GM23248 (cell line): Measurements from ENCODE around the gene PKIB. TPM values are rescaled to one million over a fixed set of nuclear protein-coding genes. Genes with fewer than 3 reads are reported as not detected.

Experiments used
- DNase-seq: peaks from one replicate; pipeline ENCODE4 v3.0.0-alpha.2; 2015
- H2AFZ ChIP-seq: fragments of 200-600 bp; sonication (generic); 2 replicates; pipeline ENCODE4 v1.6.1; 2016; ENCODE audit warnings: antibody characterized with exemption
- H3F3A ChIP-seq: fragments of 200-600 bp; sonication (generic); 2 replicates; pipeline ENCODE4 v1.6.1; 2016; ENCODE audit warnings: mild to moderate bottlenecking, antibody characterized with exemption, mixed run types; ENCODE audit not compliant: insufficient read depth
- H3K27ac ChIP-seq: fragments of 200-600 bp; sonication (generic); 2 replicates; pipeline ENCODE4 v1.5.1; 2016; ENCODE audit warnings: mild to moderate bottlenecking
- H3K27me3 ChIP-seq: fragments of 200-600 bp; sonication (generic); replicated peaks from 2 replicates; pipeline ENCODE4 v1.6.1; 2016; ENCODE audit warnings: mild to moderate bottlenecking; ENCODE audit not compliant: insufficient read depth
- H3K36me3 ChIP-seq: fragments of 200-600 bp; sonication (generic); 2 replicates; pipeline ENCODE4 v1.6.1; 2016; ENCODE audit warnings: low read depth, mild to moderate bottlenecking
- H3K4me1 ChIP-seq: fragments of 200-600 bp; sonication (generic); 2 replicates; pipeline ENCODE4 v1.6.1; 2016; ENCODE audit warnings: mild to moderate bottlenecking; ENCODE audit not compliant: insufficient read depth
- H3K4me2 ChIP-seq: fragments of 200-600 bp; sonication (generic); one replicate; pipeline ENCODE4 v1.6.1; 2016; ENCODE audit warnings: mild to moderate bottlenecking; ENCODE audit not compliant: unreplicated experiment
- H3K4me3 ChIP-seq: fragments of 200-600 bp; sonication (generic); 2 replicates; pipeline ENCODE4 v1.5.1; 2016; ENCODE audit warnings: mild to moderate bottlenecking
- H3K79me2 ChIP-seq: fragments of 200-600 bp; sonication (generic); 2 replicates; pipeline ENCODE4 v1.6.1; 2016; ENCODE audit warnings: mild to moderate bottlenecking; ENCODE audit not compliant: insufficient read depth
- H3K9ac ChIP-seq: fragments of 200-600 bp; sonication (generic); 2 replicates; pipeline ENCODE4 v1.6.1; 2016; ENCODE audit warnings: mild to moderate bottlenecking
- H3K9me2 ChIP-seq: fragments of 200-600 bp; sonication (generic); 2 replicates; pipeline ENCODE4 v1.6.1; 2016; ENCODE audit warnings: mixed run types, mild to moderate bottlenecking, moderate library complexity; ENCODE audit not compliant: insufficient read depth
- H3K9me3 ChIP-seq: fragments of 200-600 bp; sonication (generic); one replicate; pipeline ENCODE4 v1.6.1; 2017; ENCODE audit warnings: low read depth
- H4K20me1 ChIP-seq: fragments of 200-600 bp; sonication (generic); 2 replicates; pipeline ENCODE4 v1.6.0; 2016; ENCODE audit not compliant: insufficient read depth
- EZH2 ChIP-seq: fragments of 200-600 bp; sonication (generic); IDR thresholded peaks from 2 replicates; pipeline ENCODE4 v1.6.1; 2018; ENCODE audit warnings: antibody characterized with exemption, mild to moderate bottlenecking; ENCODE audit not compliant: insufficient read depth, poor library complexity, severe bottlenecking
- EZH2phosphoT487 ChIP-seq: fragments of 200-600 bp; sonication (generic); IDR thresholded peaks from 2 replicates; pipeline ENCODE4 v1.6.1; 2018; ENCODE audit warnings: antibody characterized with exemption, moderate library complexity, mild to moderate bottlenecking, low read depth; ENCODE audit not compliant: insufficient read depth
- WGBS, 2 experiments: methylation state at CpG; one replicate each; pipeline ENCODE4 v1.1.6; 2015 to 2017; ENCODE audit warnings: low lambda C conversion rate in 2 of 2, low coverage in 1 of 2; ENCODE audit errors: missing lambda C conversion rate in 2 of 2; 5-methylcytosine and 5-hydroxymethylcytosine counted together
- in situ Hi-C: fragments of 300-500 bp; cut with MboI; formaldehyde crosslinking; loops from 2 replicates; pipeline ENCODE4 v1.15.0; 2020
- polyA plus RNA-seq: library from polyadenylated mRNA; unstranded; fragments of >200 nt; fragmentation: Nextera tagmentation; extraction: Ambion mirVana; gene quantifications from 2 replicates; pipeline ENCODE4 v1.2.1, GENCODE V29; 2016
- total RNA-seq: library from RNA; depleted of rRNA; stranded (reverse); fragments of >200 nt; shearing (Covaris generic); gene quantifications from 2 replicates; pipeline ENCODE4 v1.2.3, GENCODE V29; 2014

Gene PKIB
- total and polyA plus RNA-seq, 2 experiments from 2014 or later, result 0.40 TPM; not detected in 1

DNA sequence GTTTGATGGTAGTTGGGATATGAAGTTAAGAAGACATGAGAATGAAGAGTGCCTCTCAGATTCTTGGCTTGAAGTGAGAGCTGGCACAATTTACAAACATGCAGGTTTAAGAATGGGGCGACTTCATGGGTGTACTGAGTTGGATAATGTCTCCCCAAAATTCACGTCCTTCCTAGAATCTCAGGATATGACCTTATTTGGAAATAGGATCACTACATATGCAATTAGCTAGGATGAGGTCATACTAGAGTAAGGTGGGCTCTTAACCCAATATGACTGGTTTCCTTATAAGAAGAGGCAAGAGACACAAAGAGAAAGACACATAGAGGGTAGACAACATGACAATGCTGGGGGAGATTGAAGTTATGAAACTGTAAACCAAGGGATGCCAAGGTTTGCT lies 5.2 kb downstream of the PKIB start:
- Histone ChIP-seq H3K9me2 (no peaks in the 10 kb centered on the region), H3K27me3 (peaks cover 26% of the 10 kb centered on the region), H3K36me3 (no peaks in the 10 kb centered on the region), H3F3A (no peaks in the 10 kb centered on the region), H4K20me1 (no peaks in the 10 kb centered on the region), H3K9me3 (no peaks in the 10 kb centered on the region), H2AFZ (no peak overlapping the region), H3K4me3 (no peak overlapping the region), H3K4me2 (no peak overlapping the region), H3K9ac (no peak overlapping the region), H3K27ac (no peak overlapping the region), H3K4me1 (no peaks in the 10 kb centered on the region; the same call in 1 of the 2 replicates), H3K79me2 (no peaks in the 10 kb centered on the region)
- DNase-seq, result no peak
- in situ Hi-C loops, result no loop called here
- WGBS, 2 experiments, result 53 to 63% methylated on average over 2 of the region's 2 CpGs
- TF ChIP-seq EZH2, result no peak
- TF ChIP-seq EZH2phosphoT487, result no peak

GRCh38 chr6:122616877-122617276 lies 6.7 kb downstream of the PKIB start:
- Histone ChIP-seq H3K9ac (no peak overlapping the region), H3K9me2 (no peaks in the 10 kb centered on the region), H2AFZ (no peak overlapping the region), H3K36me3 (no peaks in the 10 kb centered on the region), H3K4me3 (no peak overlapping the region), H4K20me1 (no peaks in the 10 kb centered on the region), H3K4me2 (no peak overlapping the region), H3K9me3 (no peaks in the 10 kb centered on the region), H3K79me2 (no peaks in the 10 kb centered on the region), H3K4me1 (no peaks in the 10 kb centered on the region), H3F3A (no peaks in the 10 kb centered on the region), H3K27me3 (peaks cover 11% of the 10 kb centered on the region; the same call in 1 of the 2 replicates), H3K27ac (no peak overlapping the region)
- no peak for TF ChIP-seq EZH2phosphoT487
- DNase-seq, result no peak
- WGBS, 2 experiments, result 43 to 52% methylated on average over 3 of the region's 3 CpGs
- in situ Hi-C loops, result no loop called here

- H4K20me1 ChIP-seq, result no peaks in the 10 kb centered on the region
- in situ Hi-C loops, result no loop called here
- 53 to 62% methylated on average over 2 of the region's 2 CpGs for WGBS, 2 experiments
- H2AFZ ChIP-seq, result no peak overlapping the region
- TF ChIP-seq EZH2phosphoT487, result no peak
- no peak for TF ChIP-seq EZH2
- H3K27ac ChIP-seq, result no peak overlapping the region
- H3K36me3 ChIP-seq, result no peaks in the 10 kb centered on the region
- no peaks in the 10 kb centered on the region for H3K4me1 ChIP-seq
- no peak overlapping the region for H3K4me3 ChIP-seq
- H3F3A ChIP-seq, result no peaks in the 10 kb centered on the region
- DNase-seq, result no peak
- H3K27me3 ChIP-seq, result 0 out of 2 replicates have a peak, but pooled peaks cover 10% of the 10 kb centered on the region
- no peaks in the 10 kb centered on the region for H3K79me2 ChIP-seq
- no peaks in the 10 kb centered on the region for H3K9me2 ChIP-seq
- H3K9me3 ChIP-seq, result no peaks in the 10 kb centered on the region
- H3K9ac ChIP-seq, result no peak overlapping the region
- no peak overlapping the region for H3K4me2 ChIP-seq
These were observed 9.1 kb downstream of the PKIB start for GRCh38 chr6:122619309-122619708.

GRCh38 chr6:122620428-122620827 lies 10.2 kb downstream of the PKIB start:
- Histone ChIP-seq H3K27me3 (0 out of 2 replicates have a peak, but pooled peaks cover 10% of the 10 kb centered on the region), H3K79me2 (no peaks in the 10 kb centered on the region), H3K9ac (no peak overlapping the region), H2AFZ (no peak overlapping the region), H3K36me3 (no peaks in the 10 kb centered on the region), H3K4me2 (no peak overlapping the region), H3K27ac (no peak overlapping the region), H3K4me3 (no peak overlapping the region), H3K9me2 (no peaks in the 10 kb centered on the region), H3K9me3 (no peaks in the 10 kb centered on the region), H4K20me1 (no peaks in the 10 kb centered on the region), H3F3A (no peaks in the 10 kb centered on the region), H3K4me1 (no peaks in the 10 kb centered on the region)
- no peak for TF ChIP-seq EZH2phosphoT487
- TF ChIP-seq EZH2, result no peak
- DNase-seq, result no peak
- in situ Hi-C loops, result no loop called here
- 41 to 47% methylated on average over 3 of the region's 3 CpGs for WGBS, 2 experiments

DNA sequence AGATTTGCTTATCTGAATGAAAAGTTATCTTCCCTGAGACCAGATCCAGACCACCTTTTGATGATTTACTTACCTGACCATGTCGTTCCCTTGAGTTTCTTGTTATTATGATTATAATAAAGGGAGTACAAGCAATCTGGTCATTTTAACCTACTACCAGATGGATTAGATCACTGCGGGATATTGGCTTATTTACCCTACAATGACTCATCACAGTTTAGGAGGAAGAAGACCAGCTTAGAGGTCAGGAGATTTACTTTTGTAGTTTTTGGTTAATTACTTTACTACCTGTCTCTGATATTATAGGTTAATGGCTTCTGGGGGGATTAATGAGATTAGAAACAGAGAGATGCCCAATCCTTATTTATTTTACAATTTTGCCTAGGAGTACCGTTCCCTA lies 10.7 kb downstream of the PKIB start:
- H3K79me2 ChIP-seq, result no peaks in the 10 kb centered on the region
- no peak overlapping the region for H3K4me2 ChIP-seq
- no peaks in the 10 kb centered on the region for H4K20me1 ChIP-seq
- H3F3A ChIP-seq, result no peaks in the 10 kb centered on the region
- no peaks in the 10 kb centered on the region for H3K36me3 ChIP-seq
- H3K9me2 ChIP-seq, result no peaks in the 10 kb centered on the region
- no peak overlapping the region for H3K9ac ChIP-seq
- 23 to 34% methylated on average over 3 of the region's 3 CpGs for WGBS, 2 experiments
- no peak overlapping the region for H3K4me3 ChIP-seq
- no peak for TF ChIP-seq EZH2phosphoT487
- TF ChIP-seq EZH2, result no peak
- H3K27ac ChIP-seq, result no peak overlapping the region
- no peaks in the 10 kb centered on the region for H3K9me3 ChIP-seq
- no peaks in the 10 kb centered on the region for H3K4me1 ChIP-seq
- H2AFZ ChIP-seq, result no peak overlapping the region
- in situ Hi-C loops, result no loop called here
- 0 out of 2 replicates have a peak, but pooled peaks cover 10% of the 10 kb centered on the region for H3K27me3 ChIP-seq
- DNase-seq, result peak; percentile 38
